Measurements from ENCODE around the gene RAB41. TPM values are rescaled to one million over a fixed set of nuclear protein-coding genes. Genes with fewer than 3 reads are reported as not detected.

Gene RAB41
- total and polyA plus RNA-seq, 10 of the 15 experiments (the other 5 are each of a cell fraction or from before 2014, with no cell fraction given), result 0.05 to 0.31 TPM; not detected in 8

DNA sequence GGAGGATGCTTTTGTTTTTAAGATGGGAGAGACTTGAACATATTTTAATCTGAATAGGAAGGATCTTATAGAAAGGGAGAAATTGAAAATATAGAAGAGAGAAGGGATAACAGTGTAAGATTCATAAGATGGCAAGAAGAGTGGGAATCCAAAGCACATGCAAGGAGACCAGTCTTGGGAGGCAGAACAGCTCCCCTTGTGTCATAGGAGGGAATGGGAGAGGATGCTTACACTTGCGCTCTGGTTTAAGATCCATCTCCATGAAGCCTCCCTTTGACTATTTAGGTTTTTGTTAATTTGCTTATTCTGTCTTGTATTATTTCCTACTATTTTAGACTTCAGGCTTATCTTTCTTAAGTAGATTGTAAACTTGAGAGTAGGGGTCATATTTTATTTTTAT lies 50.6 kb downstream of the RAB41 start:
- no peaks in the 10 kb centered on the region for H3K4me1 ChIP-seq (ENCODE audit: control insufficient read depth, insufficient read depth, low read length)
- ChIA-PET SMC1A (ENCODE audit: uncharacterized antibody, unreplicated experiment) (interaction anchor here (1.4 kb wide), 1 partner anchor 39 kb away, joined by 3 read pairs; no protein-coding TSS in a partner anchor), RAD21 (ENCODE audit: unreplicated experiment) (no interaction called here), CTCF (no interaction called here), POLR2A (no interaction called here)
- intact Hi-C loops (cut with micrococcal nuclease; ENCODE audit: unreplicated experiment), result no loop called here
- H3K27ac ChIP-seq (ENCODE audit: control insufficient read depth, insufficient read depth), result no peak overlapping the region
- no peak for FAIRE-seq
- in situ Hi-C loops (cut with MboI), result no loop called here
- DNase-seq (ENCODE audit: low read depth, low spot score), result no peak
- ATAC-seq, result no peak
- H3K9me3 ChIP-seq (replicated peaks; ENCODE audit: control insufficient read depth, insufficient read depth, low read length), result no peaks in the 10 kb centered on the region
- H3K79me2 ChIP-seq (ENCODE audit: control insufficient read depth, insufficient read depth, low read length), result no peaks in the 10 kb centered on the region
- H3K36me3 ChIP-seq (ENCODE audit: control insufficient read depth in 2 of 2, insufficient read depth in 2 of 2, low read length in 1 of 2), result no peaks in the 10 kb centered on the region
- 36% methylated on average over 1 of the region's 1 CpG for WGBS (ENCODE audit: insufficient coverage, insufficient replicate concordance, low lambda C conversion rate, missing lambda C conversion rate)
- no peak overlapping the region for H3K9ac ChIP-seq (ENCODE audit: control insufficient read depth, insufficient read depth, low read length)
- no peaks in the 10 kb centered on the region for H3K27me3 ChIP-seq (replicated peaks in 1 of 2; ENCODE audit: control insufficient read depth in 2 of 2, insufficient read depth in 2 of 2, low read length in 1 of 2)
- no peak overlapping the region for H3K4me2 ChIP-seq (ENCODE audit: control insufficient read depth, insufficient read depth)
- TF ChIP-seq POU2F2 (IDR thresholded peaks at IDR 0.05; ENCODE audit: borderline replicate concordance, low read depth, low read length) (no peak), RELA (IDR thresholded peaks at IDR 0.05; ENCODE audit: borderline replicate concordance, partially characterized antibody) (no peak), HDAC6 (IDR thresholded peaks at IDR 0.05; ENCODE audit: unreplicated experiment) (no peak), RB1 (IDR thresholded peaks at IDR 0.05; ENCODE audit: borderline replicate concordance) (no peak), CEBPB (IDR thresholded peaks at IDR 0.05; ENCODE audit: borderline replicate concordance in 1 of 2, low read depth in 2 of 2, low read length in 2 of 2) (no peak), MYB (IDR thresholded peaks at IDR 0.05; ENCODE audit: borderline replicate concordance, low read depth, low read length) (no peak), MEF2B (IDR thresholded peaks at IDR 0.05; ENCODE audit: partially characterized antibody, poor library complexity, severe bottlenecking) (no peak), ATF7 (IDR thresholded peaks at IDR 0.05; ENCODE audit: low read depth) (no peak), CTCF (IDR thresholded peaks at IDR 0.05 in 2 of 3, conservative IDR thresholded peaks at IDR 0.05 in 1 of 3; ENCODE audit: control insufficient read depth in 2 of 3, extremely low read depth in 1 of 3, insufficient read depth in 1 of 3, low read depth in 3 of 3, low read length in 3 of 3) (no peak), ZNF24 (IDR thresholded peaks at IDR 0.05) (no peak), EP300 (IDR thresholded peaks at IDR 0.05; ENCODE audit: borderline replicate concordance in 1 of 2, control insufficient read depth in 1 of 2, low read depth in 2 of 2, low read length in 2 of 2) (no peak), MXI1 (IDR thresholded peaks at IDR 0.05; ENCODE audit: low read depth, low read length) (no peak), CREM (IDR thresholded peaks at IDR 0.05; ENCODE audit: low read depth) (no peak), BACH1 (IDR thresholded peaks at IDR 0.05; ENCODE audit: borderline replicate concordance) (no peak), NBN (IDR thresholded peaks at IDR 0.05) (no peak), ZNF207 (IDR thresholded peaks at IDR 0.05; ENCODE audit: borderline replicate concordance) (no peak), REST (IDR thresholded peaks at IDR 0.05; ENCODE audit: low read depth, low read length) (no peak)
- BruUV-seq (replicated peaks), result no TSS peak
- no peaks in the 10 kb centered on the region for H4K20me1 ChIP-seq (ENCODE audit: control insufficient read depth, insufficient read depth)
- H3K4me3 ChIP-seq, result no peak overlapping the region
- H2AFZ ChIP-seq (ENCODE audit: control insufficient read depth, low read depth, low read length), result no peak overlapping the region
